HG03432 (cell line): Measurements from ENCODE around the gene FAXDC2.
"Not testable (repeated sequence)": the region's sequence is repeated elsewhere in the genome, so short reads cannot be mapped to it uniquely, and the experiment has no call there.

ENCODE experiments used
- ATAC-seq: cut with Tn5 transposase; IDR thresholded peaks from one replicate; pipeline ENCODE4 v1.9.1; 2021; ENCODE audit warnings: mild to moderate bottlenecking, moderate library complexity; ENCODE audit not compliant: unreplicated experiment

Gene FAXDC2

GRCh38 chr5:154832804-154833203 is 17.6 kb downstream of the FAXDC2 start:
- not testable (repeated sequence) for ATAC-seq

- no peak for ATAC-seq
These were observed 19.0 kb downstream of the FAXDC2 start for GRCh38 chr5:154831451-154831850.

- no peak for ATAC-seq
These were observed 19.8 kb downstream of the FAXDC2 start for GRCh38 chr5:154830596-154830995.

GRCh38 chr5:154830219-154830595 is 20.2 kb downstream of the FAXDC2 start:
- no peak for ATAC-seq

GRCh38 chr5:154829589-154830218 is 20.7 kb downstream of the FAXDC2 start:
- no peak for ATAC-seq

- no peak for ATAC-seq
These were observed 21.2 kb downstream of the FAXDC2 start for GRCh38 chr5:154829181-154829588.

GRCh38 chr5:154824070-154824469 is 26.3 kb downstream of the FAXDC2 start:
- ATAC-seq: no peak

- ATAC-seq: no peak
These were observed 26.8 kb downstream of the FAXDC2 start for GRCh38 chr5:154823605-154824004.

- ATAC-seq: not testable (repeated sequence)
These were observed 27.5 kb downstream of the FAXDC2 start for GRCh38 chr5:154822896-154823295.

- no peak for ATAC-seq
These were observed 30.0 kb downstream of the FAXDC2 start for GRCh38 chr5:154820383-154820782.

- ATAC-seq: no peak
These were observed 30.9 kb downstream of the FAXDC2 start for GRCh38 chr5:154819546-154819945.

GRCh38 chr5:154818471-154819116 is 31.8 kb downstream of the FAXDC2 start:
- ATAC-seq: no peak

GRCh38 chr5:154817815-154818214 is 32.6 kb downstream of the FAXDC2 start:
- no peak for ATAC-seq

GRCh38 chr5:154816891-154817492 is 33.4 kb downstream of the FAXDC2 start:
- ATAC-seq: no peak

GRCh38 chr5:154815684-154816247 is 34.6 kb downstream of the FAXDC2 start:
- no peak for ATAC-seq

GRCh38 chr5:154815025-154815424 is 35.4 kb downstream of the FAXDC2 start:
- ATAC-seq: no peak

- no peak for ATAC-seq
These were observed 36.7 kb downstream of the FAXDC2 start for GRCh38 chr5:154813736-154814135.

GRCh38 chr5:154813158-154813557 is 37.2 kb downstream of the FAXDC2 start:
- ATAC-seq: no peak

- peak; percentile 78 for ATAC-seq
These were observed 38.5 kb downstream of the FAXDC2 start for GRCh38 chr5:154811653-154812465.

- no peak for ATAC-seq
These were observed 39.2 kb downstream of the FAXDC2 start for GRCh38 chr5:154811239-154811638.

- ATAC-seq: no peak
These were observed 44.2 kb downstream of the FAXDC2 start for GRCh38 chr5:154806176-154806575.
